Smooth muscle cell (in vitro differentiated cells): Measurements from ENCODE around the gene LGALS1. TPM values are rescaled to one million over a fixed set of nuclear protein-coding genes. Genes with fewer than 3 reads are reported as not detected.

ENCODE experiments used
- DNase-seq: peaks from one replicate; lab custom pipeline; 2025; ENCODE audit not compliant: unreplicated experiment; lab: John Stamatoyannopoulos, UW
- H2AFZ ChIP-seq: fragments of 200-600 bp; sonication (generic); 2 replicates; pipeline ENCODE4 v1.6.0; 2016; ENCODE audit warnings: antibody characterized with exemption, low read depth, mild to moderate bottlenecking
- H3F3A ChIP-seq: fragments of 200-600 bp; sonication (generic); 2 replicates; pipeline ENCODE4 v1.6.0; 2017; ENCODE audit warnings: antibody characterized with exemption, low read depth
- H3K27ac ChIP-seq: fragments of 200-600 bp; sonication (generic); 2 replicates; pipeline ENCODE4 v1.5.1; 2016; ENCODE audit warnings: low read depth, mild to moderate bottlenecking
- H3K27me3 ChIP-seq: fragments of 200-600 bp; sonication (generic); 2 replicates; pipeline ENCODE4 v1.6.1; 2016; ENCODE audit warnings: low read depth, mild to moderate bottlenecking
- H3K36me3 ChIP-seq: fragments of 200-600 bp; sonication (generic); 2 replicates; pipeline ENCODE4 v1.5.1; 2016; ENCODE audit warnings: low read depth
- H3K4me1 ChIP-seq: fragments of 200-600 bp; sonication (generic); 2 replicates; pipeline ENCODE4 v1.5.1; 2016; ENCODE audit warnings: low read depth
- H3K4me2 ChIP-seq: fragments of 200-600 bp; sonication (generic); 2 replicates; pipeline ENCODE4 v1.6.0; 2016; ENCODE audit warnings: mild to moderate bottlenecking
- H3K4me3 ChIP-seq: fragments of 200-600 bp; sonication (generic); 2 replicates; pipeline ENCODE4 v1.5.1; 2016; ENCODE audit warnings: mild to moderate bottlenecking
- H3K79me2 ChIP-seq: fragments of 200-600 bp; sonication (generic); 2 replicates; pipeline ENCODE4 v1.6.0; 2016; ENCODE audit warnings: low read depth, mild to moderate bottlenecking
- H3K9ac ChIP-seq: fragments of 200-600 bp; sonication (generic); 2 replicates; pipeline ENCODE4 v1.6.0; 2016; ENCODE audit warnings: low read depth
- H3K9me3 ChIP-seq: fragments of 200-600 bp; sonication (generic); replicated peaks from 2 replicates; pipeline ENCODE4 v1.5.1; 2016; ENCODE audit warnings: low read depth
- H4K20me1 ChIP-seq: fragments of 200-600 bp; sonication (generic); 2 replicates; pipeline ENCODE4 v1.6.0; 2016; ENCODE audit warnings: low read depth
- CTCF ChIP-seq: fragments of 200-600 bp; sonication (generic); IDR thresholded peaks from 2 replicates; pipeline ENCODE4 v1.5.1; 2017; ENCODE audit warnings: borderline replicate concordance, mild to moderate bottlenecking, antibody characterized with exemption; ENCODE audit not compliant: insufficient read depth, poor library complexity, severe bottlenecking
- WGBS: methylation state at CpG from one replicate; pipeline ENCODE4 v1.1.7; 2016; ENCODE audit warnings: low lambda C conversion rate; 5-methylcytosine and 5-hydroxymethylcytosine counted together
- polyA plus RNA-seq: library from polyadenylated mRNA; unstranded; fragments of >200 nt; fragmentation: Nextera tagmentation; extraction: Ambion mirVana; gene quantifications from 2 replicates; pipeline ENCODE4 v1.2.1, GENCODE V29; 2016
- total RNA-seq: library from RNA; depleted of rRNA; stranded (reverse); fragments of >200 nt; gene quantifications from 2 replicates; pipeline ENCODE4 v1.2.3, GENCODE V29; 2014

Gene LGALS1
- total and polyA plus RNA-seq, 2 experiments from 2014 or later = 5,079 to 5,332 TPM

- Histone ChIP-seq H3K9ac (no peak overlapping the region), H3F3A (no peaks in the 10 kb centered on the region), H3K36me3 (no peaks in the 10 kb centered on the region), H3K4me1 (no peaks in the 10 kb centered on the region), H3K9me3 (no peaks in the 10 kb centered on the region), H3K79me2 (no peaks in the 10 kb centered on the region), H2AFZ (no peak overlapping the region), H3K4me2 (no peak overlapping the region), H3K27me3 (no peaks in the 10 kb centered on the region), H3K4me3 (no peak overlapping the region), H4K20me1 (peaks cover 7% of the 10 kb centered on the region), H3K27ac (no peak overlapping the region)
- TF ChIP-seq CTCF = no peak
- WGBS = 99% methylated on average over 9 of the region's 9 CpGs
- no peak for DNase-seq
Measured at GRCh38 chr22:37647317-37647716, 28.1 kb upstream of the LGALS1 start.

GRCh38 chr22:37647928-37648327, 27.5 kb upstream of the LGALS1 start:
- no peaks in the 10 kb centered on the region for H3K79me2 ChIP-seq
- no peak overlapping the region for H3K4me2 ChIP-seq
- peaks cover 7% of the 10 kb centered on the region for H4K20me1 ChIP-seq
- TF ChIP-seq CTCF = no peak
- H3K4me3 ChIP-seq = no peak overlapping the region
- no peaks in the 10 kb centered on the region for H3K27me3 ChIP-seq
- no peak overlapping the region for H3K9ac ChIP-seq
- DNase-seq = no peak
- no peaks in the 10 kb centered on the region for H3K4me1 ChIP-seq
- no peaks in the 10 kb centered on the region for H3F3A ChIP-seq
- H3K9me3 ChIP-seq = no peaks in the 10 kb centered on the region
- 97% methylated on average over 9 of the region's 9 CpGs for WGBS
- no peak overlapping the region for H3K27ac ChIP-seq
- no peak overlapping the region for H2AFZ ChIP-seq
- no peaks in the 10 kb centered on the region for H3K36me3 ChIP-seq

GRCh38 chr22:37650463-37651136, 24.8 kb upstream of the LGALS1 start:
- Histone ChIP-seq H3K9ac (no peak overlapping the region), H3K4me1 (no peaks in the 10 kb centered on the region), H3F3A (no peaks in the 10 kb centered on the region), H3K36me3 (no peaks in the 10 kb centered on the region), H3K27me3 (no peaks in the 10 kb centered on the region), H3K4me3 (no peak overlapping the region), H3K9me3 (no peaks in the 10 kb centered on the region), H3K27ac (no peak overlapping the region), H3K79me2 (no peaks in the 10 kb centered on the region), H2AFZ (no peak overlapping the region), H4K20me1 (no peaks in the 10 kb centered on the region), H3K4me2 (no peak overlapping the region)
- no peak for DNase-seq
- no peak for TF ChIP-seq CTCF
- WGBS = 98% methylated on average over 16 of the region's 17 CpGs
